ENCODE results near the gene RBM39. TPM values are rescaled to one million over a fixed set of nuclear protein-coding genes. Genes with fewer than 3 reads are reported as not detected.
A peak's percentile ranks its signal among the peaks of the same experiment; 100 is the strongest.

Gene RBM39
- 219 and 220 TPM in 2 replicates for total RNA-seq (2021; fragmentation: NEBNext Ultra II Directional; extraction: Animal tissue kit (Norgen Biotek cat#: 25700))
- polyA plus RNA-seq (2011; rRNA removed) = 55.2 and 78.0 TPM in 2 replicates
- 91.4 TPM for polyA plus RNA-seq (2011; cell fraction: cytosol; rRNA removed)
- polyA plus RNA-seq (2011; cell fraction: nucleus; rRNA removed) = 192 TPM
- 147 to 209 TPM (median 187 TPM) in 4 replicates for polyA plus RNA-seq (2012, experiment 1 of 2)
- 17.2 TPM for polyA plus RNA-seq (2012, experiment 2 of 2)
- polyA plus RNA-seq (2013, experiment 1 of 2) = 189 TPM
- polyA plus RNA-seq (2013, experiment 2 of 2) = 163 TPM
- 106 and 152 TPM in 2 replicates for polyA minus RNA-seq (2011; rRNA and poly(A)+ RNA removed)
- polyA minus RNA-seq (2011; cell fraction: cytosol; rRNA and poly(A)+ RNA removed) = 74.5 TPM
- polyA minus RNA-seq (2011; cell fraction: nucleus; rRNA and poly(A)+ RNA removed) = 261 TPM
- long read RNA-seq, experiment 1, partial matches to known transcripts = 56 of 92 reads
- long read RNA-seq, experiment 1, other reads (novel, unspliced or antisense) = 17 of 92 reads
- long read RNA-seq, experiment 2, transcript RBM39-203 (17 exons, 2,831 nt) = major isoform, 29 of 104 reads
- long read RNA-seq, experiment 2, transcript RBM39-201 (17 exons, 2,488 nt) = minor isoform, 26 of 104 reads
- long read RNA-seq, experiment 2, partial matches to known transcripts = 20 of 104 reads
- long read RNA-seq, experiment 2, other reads (novel, unspliced or antisense) = 17 of 104 reads

DNA sequence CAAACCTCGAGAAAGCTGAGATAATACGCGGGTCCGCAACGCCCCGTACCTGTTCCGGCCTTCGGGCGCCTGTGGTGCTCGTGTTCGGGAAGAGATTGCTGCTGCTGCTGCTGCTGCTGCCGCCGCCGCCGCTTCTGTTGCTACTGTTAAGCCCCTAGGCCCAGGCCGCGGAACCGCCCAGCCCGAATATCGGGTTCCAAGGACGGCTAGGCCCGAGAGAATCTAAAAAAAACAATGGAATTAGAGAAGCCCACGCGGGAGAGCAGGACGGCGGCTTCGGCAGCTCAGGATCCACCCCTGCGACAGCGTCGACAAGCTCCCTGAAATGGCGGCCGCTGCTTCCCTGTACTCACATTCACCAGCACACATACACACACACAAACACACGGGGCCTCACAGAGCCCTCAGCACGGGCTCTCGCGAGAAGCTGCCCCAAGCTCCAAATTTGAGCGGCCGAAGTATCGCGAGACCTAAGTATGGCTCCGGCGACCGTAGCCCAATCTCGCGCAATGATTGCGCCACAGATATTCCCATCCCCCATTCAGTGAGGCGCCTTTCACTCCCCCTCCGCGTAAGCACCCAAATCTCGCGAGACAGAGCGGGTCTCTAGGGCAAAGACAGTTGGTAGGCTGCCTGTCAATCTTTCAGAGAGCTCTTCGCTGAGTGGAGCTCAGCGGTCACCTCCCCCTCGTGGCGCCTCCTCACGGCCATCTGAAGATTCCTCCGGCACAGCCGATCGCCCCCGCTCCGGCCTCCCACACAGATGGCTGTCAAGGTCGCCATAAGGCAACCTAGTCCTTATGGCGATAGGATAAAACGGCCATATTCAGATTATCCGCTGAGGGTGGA is at the start of gene RBM39:
Gene RBM39, minus strand, starts transcription at position 369 of the 849 bp plus-strand sequence. CDS start 1,386 bp downstream, outside the sequence.
- peak; percentile 98 to 100 for DNase-seq (ENCODE audit: low read depth in 1 of 2, low spot score in 2 of 2)
- CTCF ChIA-PET (ENCODE audit: partially characterized antibody) = interaction anchor here (0.6 to 2.5 kb wide), 17 partner anchors 13 to 212 kb away, joined by 3 to 8 read pairs (median 3); partner anchors contain the start of genes NFS1, ROMO1 and SCAND1
- TF ChIP-seq, protein P1, sequence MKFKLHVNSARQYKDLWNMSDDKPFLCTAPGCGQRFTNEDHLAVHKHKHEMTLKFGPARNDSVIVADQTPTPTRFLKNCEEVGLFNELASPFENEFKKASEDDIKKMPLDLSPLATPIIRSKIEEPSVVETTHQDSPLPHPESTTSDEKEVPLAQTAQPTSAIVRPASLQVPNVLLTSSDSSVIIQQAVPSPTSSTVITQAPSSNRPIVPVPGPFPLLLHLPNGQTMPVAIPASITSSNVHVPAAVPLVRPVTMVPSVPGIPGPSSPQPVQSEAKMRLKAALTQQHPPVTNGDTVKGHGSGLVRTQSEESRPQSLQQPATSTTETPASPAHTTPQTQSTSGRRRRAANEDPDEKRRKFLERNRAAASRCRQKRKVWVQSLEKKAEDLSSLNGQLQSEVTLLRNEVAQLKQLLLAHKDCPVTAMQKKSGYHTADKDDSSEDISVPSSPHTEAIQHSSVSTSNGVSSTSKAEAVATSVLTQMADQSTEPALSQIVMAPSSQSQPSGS (IDR thresholded peaks at IDR 0.05; ENCODE audit: low read length) = peak; percentile 99
- TF ChIP-seq ZNF274 (IDR thresholded peaks at IDR 0.05; ENCODE audit: borderline replicate concordance, extremely low read depth, low read length) (no peak), RXRA (IDR thresholded peaks at IDR 0.05; ENCODE audit: insufficient read depth, low read depth, low read length) (no peak)

More for the DNA sequence above, at the start of gene RBM39:
- peak within 1 kb of the TSS; percentile 84 for H3K18ac ChIP-seq (ENCODE audit: extremely low read depth, low read length)
- H3K36me3 ChIP-seq (ENCODE audit: control insufficient read depth in 2 of 4, insufficient read depth in 4 of 4, low read length in 3 of 4) = peaks cover 11 to 37% (median 31%) of the 10 kb centered on the region in 4 experiments
- 2% methylated on average over 66 of the region's 66 CpGs; no CpG with 5 or more reads in 1 of the 2 experiments for WGBS, 2 experiments (ENCODE audit: extremely low coverage in 1 of 2, insufficient coverage in 1 of 2, insufficient read length in 1 of 2, insufficient replicate concordance in 2 of 2, low coverage in 1 of 2, low lambda C conversion rate in 2 of 2, missing lambda C conversion rate in 1 of 2)
- peaks cover 26 to 53% of the 10 kb centered on the region in 2 experiments for H3K79me2 ChIP-seq (ENCODE audit: control insufficient read depth in 1 of 2, insufficient read depth in 2 of 2, low read length in 2 of 2)
- no peaks in the 10 kb centered on the region for H3K27me3 ChIP-seq (replicated peaks in 1 of 4; ENCODE audit: control insufficient read depth in 3 of 4, extremely low read depth in 1 of 4, insufficient read depth in 3 of 4, low read length in 3 of 4)
- peak within 1 kb of the TSS; percentile 98 for H4K91ac ChIP-seq (replicated peaks; ENCODE audit: insufficient read length, low read length)
- H3K14ac ChIP-seq (ENCODE audit: insufficient read length) = no peak within 1 kb of the TSS
- FAIRE-seq = peak; percentile 72
- peak within 1 kb of the TSS; percentile 98 to 100 (median 99) for H3K9ac ChIP-seq (replicated peaks in 1 of 4; ENCODE audit: extremely low read depth in 1 of 4, low read depth in 3 of 4, low read length in 3 of 4)
- H4K8ac ChIP-seq (ENCODE audit: extremely low read depth, insufficient read depth, low read length) = peak within 1 kb of the TSS; percentile 100
- H3K4me2 ChIP-seq (ENCODE audit: insufficient read depth in 1 of 2, low read depth in 2 of 2, low read length in 2 of 2) = peak within 1 kb of the TSS; percentile 67 to 68
- no peaks in the 10 kb centered on the region for H3K9me3 ChIP-seq (ENCODE audit: insufficient read depth in 2 of 2, low read depth in 1 of 2, low read length in 1 of 2)
- no peak within 1 kb of the TSS for H3K23ac ChIP-seq (ENCODE audit: insufficient read length)
- H2BK20ac ChIP-seq (ENCODE audit: low read length) = no peak within 1 kb of the TSS
- peak within 1 kb of the TSS; percentile 39; the same call in 1 of the 2 replicates for H2BK12ac ChIP-seq (ENCODE audit: low read depth, low read length)
- H2AK5ac ChIP-seq (ENCODE audit: low read depth, low read length) = peak within 1 kb of the TSS; percentile 32; the same call in 1 of the 2 replicates
- no peaks in the 10 kb centered on the region for H3K79me1 ChIP-seq (ENCODE audit: low read depth, low read length)
- peaks cover 0 to 4% (median 4%) of the 10 kb centered on the region in 4 experiments; a peak in 3 of 7 replicates for H3K4me1 ChIP-seq (replicated peaks in 1 of 4; ENCODE audit: control insufficient read depth in 3 of 4, insufficient read depth in 4 of 4, low read length in 3 of 4)
- H3K4ac ChIP-seq (replicated peaks; ENCODE audit: insufficient read length, low read depth, low read length) = peak within 1 kb of the TSS; percentile 99
- H3K56ac ChIP-seq (replicated peaks; ENCODE audit: insufficient read length, low read depth, low read length) = peak within 1 kb of the TSS; percentile 86
- H2BK120ac ChIP-seq (replicated peaks; ENCODE audit: low read depth, low read length) = no peak within 1 kb of the TSS
- H2BK15ac ChIP-seq (ENCODE audit: low read length) = no peak within 1 kb of the TSS
- H4K20me1 ChIP-seq (replicated peaks in 1 of 2; ENCODE audit: control insufficient read depth in 1 of 2, insufficient read depth in 2 of 2, low read length in 2 of 2) = peaks cover 10 to 14% of the 10 kb centered on the region in 2 experiments
- peak within 1 kb of the TSS; percentile 98 for H3K27ac ChIP-seq (ENCODE audit: low read depth, low read length)
- H3K23me2 ChIP-seq (ENCODE audit: low read depth, low read length) = 0 out of 2 replicates have a peak, but pooled peaks cover 4% of the 10 kb centered on the region
- peak within 1 kb of the TSS; percentile 98 for H2BK5ac ChIP-seq (ENCODE audit: low read depth, low read length)
- peak within 1 kb of the TSS; percentile 95 for H4K5ac ChIP-seq (ENCODE audit: insufficient read length, low read depth, low read length)
- peak within 1 kb of the TSS; percentile 83 to 96 (median 90) for H3K4me3 ChIP-seq (ENCODE audit: extremely low read depth in 1 of 4, insufficient read depth in 2 of 4, low read depth in 3 of 4, low read length in 4 of 4)
- no peak within 1 kb of the TSS for H2AFZ ChIP-seq (ENCODE audit: low read length)
- POLR2A ChIA-PET (ENCODE audit: partially characterized antibody) = interaction anchor here (0.5 to 45.3 kb wide), 88 partner anchors 13 to 750 kb away, joined by 3 to 2341 read pairs (median 4); partner anchors contain the start of genes C20orf173, CEP250, CPNE1 and ERGIC3
